ENCODE data around the gene KLK6. TPM values are rescaled to one million over a fixed set of nuclear protein-coding genes. Genes with fewer than 3 reads are reported as not detected.

Gene KLK6
- total RNA-seq, 1 donor from 2014 or later, result 3.5 TPM

DNA sequence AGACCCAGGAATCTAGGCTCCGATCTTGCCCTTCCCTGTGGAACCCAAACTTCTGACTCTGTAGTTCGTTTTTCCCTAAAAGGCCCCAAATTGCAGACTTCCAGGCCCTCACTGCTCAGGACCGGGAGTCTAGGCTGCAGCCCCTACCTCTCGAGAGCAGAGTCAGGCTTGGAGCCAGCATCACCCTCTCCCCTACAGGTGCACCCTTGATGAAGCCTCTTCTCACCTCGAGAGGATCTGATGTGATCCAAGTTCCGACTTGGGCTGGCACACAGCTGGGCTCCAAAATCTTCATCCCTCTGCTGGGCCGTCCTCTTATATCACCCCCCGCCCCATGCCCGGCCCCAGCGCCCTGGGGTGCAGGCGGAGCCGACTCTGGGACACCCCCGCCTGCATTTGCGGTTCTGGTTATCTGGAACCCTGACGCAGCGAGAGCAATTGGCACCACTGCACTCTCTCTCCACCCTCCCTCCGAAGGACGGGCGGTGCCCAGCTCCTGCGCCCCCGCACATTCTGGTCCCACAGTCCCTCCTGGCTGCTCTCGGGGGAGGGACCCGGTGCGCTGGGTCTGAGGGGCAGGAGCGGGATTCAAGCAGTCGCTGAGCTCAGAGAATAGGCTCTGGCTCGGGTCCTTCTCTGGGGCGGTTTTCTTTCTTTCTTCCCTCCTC lies 14.4 kb upstream of the KLK6 start, which contains the start of gene KLK7:
Gene KLK7 (minus strand): TSS at position 293 of the 668 bp plus-strand sequence. CDS start 1,518 bp downstream, outside the sequence.
- Histone ChIP-seq H4K20me1 (ENCODE audit: insufficient read depth, low read length) (no peaks in the 10 kb centered on the region), H3K4me3 (ENCODE audit: insufficient read depth, low read depth, low read length) (no peak within 1 kb of the TSS), H3K4me2 (ENCODE audit: low read length) (no peak within 1 kb of the TSS), H3K36me3 (ENCODE audit: insufficient read depth, low read length) (no peaks in the 10 kb centered on the region), H3K27me3 (ENCODE audit: insufficient read depth, low read length) (no peaks in the 10 kb centered on the region), H3K27ac (ENCODE audit: low read depth, low read length) (no peak within 1 kb of the TSS), H3K9ac (ENCODE audit: low read length) (no peak within 1 kb of the TSS), H2AFZ (ENCODE audit: low read depth, low read length) (no peak within 1 kb of the TSS), H3K79me2 (ENCODE audit: insufficient read depth, low read length) (no peaks in the 10 kb centered on the region), H3K9me3 (ENCODE audit: insufficient read depth, low read depth, low read length) (no peaks in the 10 kb centered on the region), H3K4me1 (ENCODE audit: insufficient read depth, low read length) (no peaks in the 10 kb centered on the region)
- H3K4me1 Mint-ChIP-seq (ENCODE audit: low read depth, unreplicated experiment), result no peaks in the 10 kb centered on the region
- no peak within 1 kb of the TSS for H3K4me3 Mint-ChIP-seq (ENCODE audit: unreplicated experiment)
- H3K9me3 Mint-ChIP-seq (ENCODE audit: unreplicated experiment), result no peaks in the 10 kb centered on the region
- DNase-seq (ENCODE audit: low read depth) (no peak), FAIRE-seq (no peak)
- peaks cover 37% of the 10 kb centered on the region for H3K27me3 Mint-ChIP-seq (ENCODE audit: low read depth, unreplicated experiment)
- TF ChIP-seq EZH2 (IDR thresholded peaks at IDR 0.05; ENCODE audit: insufficient read depth, low read length), result no peak
- TF ChIP-seq, protein P1, sequence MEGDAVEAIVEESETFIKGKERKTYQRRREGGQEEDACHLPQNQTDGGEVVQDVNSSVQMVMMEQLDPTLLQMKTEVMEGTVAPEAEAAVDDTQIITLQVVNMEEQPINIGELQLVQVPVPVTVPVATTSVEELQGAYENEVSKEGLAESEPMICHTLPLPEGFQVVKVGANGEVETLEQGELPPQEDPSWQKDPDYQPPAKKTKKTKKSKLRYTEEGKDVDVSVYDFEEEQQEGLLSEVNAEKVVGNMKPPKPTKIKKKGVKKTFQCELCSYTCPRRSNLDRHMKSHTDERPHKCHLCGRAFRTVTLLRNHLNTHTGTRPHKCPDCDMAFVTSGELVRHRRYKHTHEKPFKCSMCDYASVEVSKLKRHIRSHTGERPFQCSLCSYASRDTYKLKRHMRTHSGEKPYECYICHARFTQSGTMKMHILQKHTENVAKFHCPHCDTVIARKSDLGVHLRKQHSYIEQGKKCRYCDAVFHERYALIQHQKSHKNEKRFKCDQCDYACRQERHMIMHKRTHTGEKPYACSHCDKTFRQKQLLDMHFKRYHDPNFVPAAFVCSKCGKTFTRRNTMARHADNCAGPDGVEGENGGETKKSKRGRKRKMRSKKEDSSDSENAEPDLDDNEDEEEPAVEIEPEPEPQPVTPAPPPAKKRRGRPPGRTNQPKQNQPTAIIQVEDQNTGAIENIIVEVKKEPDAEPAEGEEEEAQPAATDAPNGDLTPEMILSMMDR (IDR thresholded peaks at IDR 0.05; ENCODE audit: insufficient read depth, low read depth, low read length), result no peak
- no peak within 1 kb of the TSS for H3K27ac Mint-ChIP-seq (ENCODE audit: unreplicated experiment)
- no peaks in the 10 kb centered on the region for H3K36me3 Mint-ChIP-seq (ENCODE audit: low read depth, unreplicated experiment)

DNA sequence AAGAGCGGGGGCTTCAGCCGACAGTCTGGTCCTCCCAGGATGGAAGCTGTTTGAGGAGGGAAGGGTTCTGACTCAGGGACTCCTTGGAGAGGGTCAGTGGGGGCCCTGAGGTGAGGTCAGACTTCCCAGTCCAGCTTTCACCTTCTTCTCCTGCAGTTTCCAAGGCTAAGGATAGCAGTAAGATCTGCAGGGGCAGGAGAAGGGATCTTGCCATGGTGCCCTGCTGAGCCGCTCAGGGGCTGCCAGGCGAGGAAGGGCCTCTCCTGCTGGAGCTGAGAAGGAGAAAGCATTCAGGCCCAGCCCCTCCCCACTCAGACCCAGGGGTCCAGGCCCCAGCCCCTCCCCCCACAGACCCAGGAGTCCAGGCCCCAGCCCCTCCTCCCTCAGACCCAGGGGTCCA lies 12.8 kb upstream of the KLK6 start:
- no peaks in the 10 kb centered on the region for H3K27me3 ChIP-seq (ENCODE audit: insufficient read depth, low read length)
- Mint-ChIP-seq H3K9me3 (ENCODE audit: unreplicated experiment) (no peaks in the 10 kb centered on the region), H3K4me1 (ENCODE audit: low read depth, unreplicated experiment) (no peaks in the 10 kb centered on the region), H3K27me3 (ENCODE audit: low read depth, unreplicated experiment) (peaks cover 34% of the 10 kb centered on the region), H3K27ac (ENCODE audit: unreplicated experiment) (no peak overlapping the region), H3K36me3 (ENCODE audit: low read depth, unreplicated experiment) (no peaks in the 10 kb centered on the region), H3K4me3 (ENCODE audit: unreplicated experiment) (no peak overlapping the region)
- H3K27ac ChIP-seq (ENCODE audit: low read depth, low read length), result no peak overlapping the region
- FAIRE-seq (no peak), DNase-seq (ENCODE audit: low read depth) (no peak)
- no peak overlapping the region for H3K4me3 ChIP-seq (ENCODE audit: insufficient read depth, low read depth, low read length)
- no peaks in the 10 kb centered on the region for H4K20me1 ChIP-seq (ENCODE audit: insufficient read depth, low read length)
- no peaks in the 10 kb centered on the region for H3K79me2 ChIP-seq (ENCODE audit: insufficient read depth, low read length)
- no peaks in the 10 kb centered on the region for H3K9me3 ChIP-seq (ENCODE audit: insufficient read depth, low read depth, low read length)
- no peak overlapping the region for H3K9ac ChIP-seq (ENCODE audit: low read length)
- H2AFZ ChIP-seq (ENCODE audit: low read depth, low read length), result no peak overlapping the region
- no peaks in the 10 kb centered on the region for H3K36me3 ChIP-seq (ENCODE audit: insufficient read depth, low read length)
- H3K4me1 ChIP-seq (ENCODE audit: insufficient read depth, low read length), result no peaks in the 10 kb centered on the region
- TF ChIP-seq, protein P1 (IDR thresholded peaks at IDR 0.05; ENCODE audit: insufficient read depth, low read depth, low read length), result no peak
- no peak for TF ChIP-seq EZH2 (IDR thresholded peaks at IDR 0.05; ENCODE audit: insufficient read depth, low read length)
- H3K4me2 ChIP-seq (ENCODE audit: low read length), result no peak overlapping the region

DNA sequence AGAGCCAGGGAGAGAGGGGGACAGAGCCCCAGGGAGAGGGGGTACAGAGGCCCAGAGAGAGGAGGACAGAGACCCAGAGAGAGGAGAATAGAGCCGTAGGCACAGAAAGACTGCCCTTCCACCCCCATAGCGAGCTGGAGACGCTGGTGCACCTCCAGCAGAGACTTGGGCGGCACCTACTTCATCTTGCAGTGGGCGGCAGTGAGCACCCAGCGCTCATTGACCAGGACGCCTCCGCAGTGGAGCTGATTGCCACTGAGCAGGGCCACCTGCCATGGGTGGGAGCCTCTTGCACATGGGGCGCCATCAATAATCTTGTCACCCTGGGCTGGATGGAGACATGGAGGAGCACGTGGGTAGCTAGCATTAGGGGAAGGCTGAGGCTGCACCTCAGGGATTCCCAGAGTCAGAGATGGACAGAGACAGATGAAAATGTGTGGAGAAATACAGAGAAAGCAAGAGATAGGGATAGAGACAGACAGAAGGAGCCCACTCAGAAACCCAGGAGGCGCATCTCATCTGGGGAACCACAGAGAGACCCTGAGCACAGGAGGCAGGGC lies 12.3 kb upstream of the KLK6 start:
- Histone ChIP-seq H3K79me2 (ENCODE audit: insufficient read depth, low read length) (no peaks in the 10 kb centered on the region), H3K36me3 (ENCODE audit: insufficient read depth, low read length) (no peaks in the 10 kb centered on the region), H3K9me3 (ENCODE audit: insufficient read depth, low read depth, low read length) (no peaks in the 10 kb centered on the region), H4K20me1 (ENCODE audit: insufficient read depth, low read length) (no peaks in the 10 kb centered on the region), H3K4me3 (ENCODE audit: insufficient read depth, low read depth, low read length) (no peak overlapping the region), H3K27ac (ENCODE audit: low read depth, low read length) (no peak overlapping the region), H3K27me3 (ENCODE audit: insufficient read depth, low read length) (no peaks in the 10 kb centered on the region), H3K4me1 (ENCODE audit: insufficient read depth, low read length) (no peaks in the 10 kb centered on the region), H2AFZ (ENCODE audit: low read depth, low read length) (no peak overlapping the region), H3K4me2 (ENCODE audit: low read length) (no peak overlapping the region), H3K9ac (ENCODE audit: low read length) (no peak overlapping the region)
- H3K27ac Mint-ChIP-seq (ENCODE audit: unreplicated experiment), result no peak overlapping the region
- no peaks in the 10 kb centered on the region for H3K36me3 Mint-ChIP-seq (ENCODE audit: low read depth, unreplicated experiment)
- H3K4me3 Mint-ChIP-seq (ENCODE audit: unreplicated experiment), result no peak overlapping the region
- DNase-seq (ENCODE audit: low read depth), result no peak
- FAIRE-seq, result no peak
- TF ChIP-seq, protein P1 (IDR thresholded peaks at IDR 0.05; ENCODE audit: insufficient read depth, low read depth, low read length), result no peak
- no peak for TF ChIP-seq EZH2 (IDR thresholded peaks at IDR 0.05; ENCODE audit: insufficient read depth, low read length)
- no peaks in the 10 kb centered on the region for H3K9me3 Mint-ChIP-seq (ENCODE audit: unreplicated experiment)
- peaks cover 34% of the 10 kb centered on the region for H3K27me3 Mint-ChIP-seq (ENCODE audit: low read depth, unreplicated experiment)
- no peaks in the 10 kb centered on the region for H3K4me1 Mint-ChIP-seq (ENCODE audit: low read depth, unreplicated experiment)

All from astrocyte (in vitro differentiated cells and primary cell).